ENCODE results near the gene CHMP5. TPM values are rescaled to one million over a fixed set of nuclear protein-coding genes. Genes with fewer than 3 reads are reported as not detected.

Gene CHMP5
- total and polyA plus RNA-seq, 10 of the 15 experiments (the other 5 are each of a cell fraction or from before 2014, with no cell fraction given), result 40.3 to 179 (median 78.6) TPM

DNA sequence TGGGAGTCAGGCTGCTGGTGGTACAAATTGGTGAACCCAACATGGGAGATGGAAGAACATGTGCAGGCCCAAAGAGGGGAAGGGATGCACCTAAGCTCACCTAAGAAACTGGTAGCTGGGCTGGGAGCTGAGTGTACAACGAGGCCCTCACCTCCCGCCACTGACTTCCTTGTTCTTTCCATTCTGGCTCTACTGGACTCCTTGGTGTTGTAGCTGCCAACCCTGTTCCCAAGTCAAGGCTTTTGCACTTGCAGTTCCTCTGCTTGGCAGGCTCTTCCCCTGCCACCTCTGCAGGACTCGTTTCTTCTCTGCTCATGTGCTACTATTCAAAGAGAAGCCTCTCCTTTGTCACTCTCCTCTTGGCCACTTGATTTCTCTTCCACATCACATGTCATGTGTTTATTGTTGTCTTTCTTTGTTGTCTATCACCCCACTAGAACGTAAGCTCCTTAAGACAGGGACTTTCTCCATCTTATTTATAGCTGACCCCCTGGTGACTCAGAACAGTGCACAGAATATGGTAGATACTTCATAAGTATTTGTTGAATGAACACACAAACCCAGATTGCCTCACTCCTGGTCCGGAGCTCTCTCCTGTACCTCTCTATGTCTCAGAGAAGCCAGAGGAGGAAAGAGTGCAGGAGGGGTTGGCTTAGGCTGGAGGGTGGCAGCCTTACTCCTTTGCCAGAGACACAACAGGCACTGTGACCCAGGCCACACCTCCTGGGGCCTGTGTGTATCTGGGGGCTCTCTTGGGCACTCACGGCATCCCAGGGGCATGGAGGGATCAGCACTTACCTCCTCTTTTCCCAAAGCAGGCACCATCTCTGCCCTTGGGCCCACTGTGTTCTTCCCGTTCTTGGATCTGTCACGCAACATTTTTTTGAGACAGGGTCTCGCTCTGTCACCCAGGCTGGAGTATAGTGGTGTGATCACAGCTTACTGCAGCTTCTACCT is 30.1 kb upstream of the CHMP5 start:
- WGBS (ENCODE audit: insufficient coverage, insufficient replicate concordance, low lambda C conversion rate, missing lambda C conversion rate), result 44% methylated on average over 9 of the region's 9 CpGs
- no TSS peak for BruUV-seq (replicated peaks)
- no peaks in the 10 kb centered on the region for H3K79me2 ChIP-seq (ENCODE audit: control insufficient read depth, insufficient read depth, low read length)
- H4K20me1 ChIP-seq (ENCODE audit: control insufficient read depth, insufficient read depth), result no peaks in the 10 kb centered on the region
- intact Hi-C loops (cut with micrococcal nuclease; ENCODE audit: unreplicated experiment) (no loop called here), in situ Hi-C loops (cut with MboI) (no loop called here)
- DNase-seq (ENCODE audit: low read depth, low spot score) (no peak), FAIRE-seq (no peak), ATAC-seq (peak; percentile 45)
- peaks cover 3% of the 10 kb centered on the region; the same call in 1 of the 2 replicates for H3K4me1 ChIP-seq (ENCODE audit: control insufficient read depth, insufficient read depth, low read length)
- no peak overlapping the region for H3K4me3 ChIP-seq
- no peaks in the 10 kb centered on the region for H3K9me3 ChIP-seq (replicated peaks; ENCODE audit: control insufficient read depth, insufficient read depth, low read length)
- ChIA-PET POLR2A (interaction anchor here (1.4 kb wide), 1 partner anchor 27 kb away, joined by 3 read pairs; no protein-coding TSS in a partner anchor), CTCF (interaction anchor here (0.7 to 4.0 kb wide), 4 partner anchors 9 to 653 kb away, joined by 3 to 21 read pairs (median 3); partner anchors contain the start of gene DNAJA1), RAD21 (ENCODE audit: unreplicated experiment) (interaction anchor here (1.5 kb wide), 1 partner anchor 9 kb away, joined by 7 read pairs; no protein-coding TSS in a partner anchor), SMC1A (ENCODE audit: uncharacterized antibody, unreplicated experiment) (interaction anchor here (0.9 to 2.0 kb wide), 2 partner anchors 8 to 154 kb away, joined by 3 to 6 read pairs; no protein-coding TSS in a partner anchor)
- no peak overlapping the region for H3K4me2 ChIP-seq (ENCODE audit: control insufficient read depth, insufficient read depth)
- no peak overlapping the region for H3K9ac ChIP-seq (ENCODE audit: control insufficient read depth, insufficient read depth, low read length)
- H3K36me3 ChIP-seq (ENCODE audit: control insufficient read depth in 2 of 2, insufficient read depth in 2 of 2, low read length in 1 of 2), result no peaks in the 10 kb centered on the region
- no peak overlapping the region for H3K27ac ChIP-seq (ENCODE audit: control insufficient read depth, insufficient read depth)
- 0 out of 4 replicates have a peak, but pooled peaks cover 0 to 1% of the 10 kb centered on the region in 2 experiments for H3K27me3 ChIP-seq (replicated peaks in 1 of 2; ENCODE audit: control insufficient read depth in 2 of 2, insufficient read depth in 2 of 2, low read length in 1 of 2)
- peak overlapping the region; percentile 47 for H2AFZ ChIP-seq (ENCODE audit: control insufficient read depth, low read depth, low read length)
- TF ChIP-seq NR2F1 (conservative IDR thresholded peaks at IDR 0.05) (no peak), BACH1 (IDR thresholded peaks at IDR 0.05; ENCODE audit: borderline replicate concordance) (no peak), ESRRA (IDR thresholded peaks at IDR 0.05; ENCODE audit: low read length) (no peak), POLR2AphosphoS5 (IDR thresholded peaks at IDR 0.05; ENCODE audit: low read length) (no peak), SREBF1 (IDR thresholded peaks at IDR 0.05; ENCODE audit: low read length) (no peak), RAD51 (IDR thresholded peaks at IDR 0.05) (no peak), CBX3 (IDR thresholded peaks at IDR 0.05; ENCODE audit: borderline replicate concordance, low read depth) (no peak), MTA2 (IDR thresholded peaks at IDR 0.05; ENCODE audit: low read depth) (no peak), TCF12 (IDR thresholded peaks at IDR 0.05; ENCODE audit: low read depth, low read length) (no peak), ZNF207 (IDR thresholded peaks at IDR 0.05; ENCODE audit: borderline replicate concordance) (no peak), RBBP5 (conservative IDR thresholded peaks at IDR 0.05) (no peak)
- TF ChIP-seq, protein P1, sequence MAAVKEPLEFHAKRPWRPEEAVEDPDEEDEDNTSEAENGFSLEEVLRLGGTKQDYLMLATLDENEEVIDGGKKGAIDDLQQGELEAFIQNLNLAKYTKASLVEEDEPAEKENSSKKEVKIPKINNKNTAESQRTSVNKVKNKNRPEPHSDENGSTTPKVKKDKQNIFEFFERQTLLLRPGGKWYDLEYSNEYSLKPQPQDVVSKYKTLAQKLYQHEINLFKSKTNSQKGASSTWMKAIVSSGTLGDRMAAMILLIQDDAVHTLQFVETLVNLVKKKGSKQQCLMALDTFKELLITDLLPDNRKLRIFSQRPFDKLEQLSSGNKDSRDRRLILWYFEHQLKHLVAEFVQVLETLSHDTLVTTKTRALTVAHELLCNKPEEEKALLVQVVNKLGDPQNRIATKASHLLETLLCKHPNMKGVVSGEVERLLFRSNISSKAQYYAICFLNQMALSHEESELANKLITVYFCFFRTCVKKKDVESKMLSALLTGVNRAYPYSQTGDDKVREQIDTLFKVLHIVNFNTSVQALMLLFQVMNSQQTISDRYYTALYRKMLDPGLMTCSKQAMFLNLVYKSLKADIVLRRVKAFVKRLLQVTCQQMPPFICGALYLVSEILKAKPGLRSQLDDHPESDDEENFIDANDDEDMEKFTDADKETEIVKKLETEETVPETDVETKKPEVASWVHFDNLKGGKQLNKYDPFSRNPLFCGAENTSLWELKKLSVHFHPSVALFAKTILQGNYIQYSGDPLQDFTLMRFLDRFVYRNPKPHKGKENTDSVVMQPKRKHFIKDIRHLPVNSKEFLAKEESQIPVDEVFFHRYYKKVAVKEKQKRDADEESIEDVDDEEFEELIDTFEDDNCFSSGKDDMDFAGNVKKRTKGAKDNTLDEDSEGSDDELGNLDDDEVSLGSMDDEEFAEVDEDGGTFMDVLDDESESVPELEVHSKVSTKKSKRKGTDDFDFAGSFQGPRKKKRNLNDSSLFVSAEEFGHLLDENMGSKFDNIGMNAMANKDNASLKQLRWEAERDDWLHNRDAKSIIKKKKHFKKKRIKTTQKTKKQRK (IDR thresholded peaks at IDR 0.05; ENCODE audit: low read depth, low read length), result no peak
- TF ChIP-seq, protein P2, sequence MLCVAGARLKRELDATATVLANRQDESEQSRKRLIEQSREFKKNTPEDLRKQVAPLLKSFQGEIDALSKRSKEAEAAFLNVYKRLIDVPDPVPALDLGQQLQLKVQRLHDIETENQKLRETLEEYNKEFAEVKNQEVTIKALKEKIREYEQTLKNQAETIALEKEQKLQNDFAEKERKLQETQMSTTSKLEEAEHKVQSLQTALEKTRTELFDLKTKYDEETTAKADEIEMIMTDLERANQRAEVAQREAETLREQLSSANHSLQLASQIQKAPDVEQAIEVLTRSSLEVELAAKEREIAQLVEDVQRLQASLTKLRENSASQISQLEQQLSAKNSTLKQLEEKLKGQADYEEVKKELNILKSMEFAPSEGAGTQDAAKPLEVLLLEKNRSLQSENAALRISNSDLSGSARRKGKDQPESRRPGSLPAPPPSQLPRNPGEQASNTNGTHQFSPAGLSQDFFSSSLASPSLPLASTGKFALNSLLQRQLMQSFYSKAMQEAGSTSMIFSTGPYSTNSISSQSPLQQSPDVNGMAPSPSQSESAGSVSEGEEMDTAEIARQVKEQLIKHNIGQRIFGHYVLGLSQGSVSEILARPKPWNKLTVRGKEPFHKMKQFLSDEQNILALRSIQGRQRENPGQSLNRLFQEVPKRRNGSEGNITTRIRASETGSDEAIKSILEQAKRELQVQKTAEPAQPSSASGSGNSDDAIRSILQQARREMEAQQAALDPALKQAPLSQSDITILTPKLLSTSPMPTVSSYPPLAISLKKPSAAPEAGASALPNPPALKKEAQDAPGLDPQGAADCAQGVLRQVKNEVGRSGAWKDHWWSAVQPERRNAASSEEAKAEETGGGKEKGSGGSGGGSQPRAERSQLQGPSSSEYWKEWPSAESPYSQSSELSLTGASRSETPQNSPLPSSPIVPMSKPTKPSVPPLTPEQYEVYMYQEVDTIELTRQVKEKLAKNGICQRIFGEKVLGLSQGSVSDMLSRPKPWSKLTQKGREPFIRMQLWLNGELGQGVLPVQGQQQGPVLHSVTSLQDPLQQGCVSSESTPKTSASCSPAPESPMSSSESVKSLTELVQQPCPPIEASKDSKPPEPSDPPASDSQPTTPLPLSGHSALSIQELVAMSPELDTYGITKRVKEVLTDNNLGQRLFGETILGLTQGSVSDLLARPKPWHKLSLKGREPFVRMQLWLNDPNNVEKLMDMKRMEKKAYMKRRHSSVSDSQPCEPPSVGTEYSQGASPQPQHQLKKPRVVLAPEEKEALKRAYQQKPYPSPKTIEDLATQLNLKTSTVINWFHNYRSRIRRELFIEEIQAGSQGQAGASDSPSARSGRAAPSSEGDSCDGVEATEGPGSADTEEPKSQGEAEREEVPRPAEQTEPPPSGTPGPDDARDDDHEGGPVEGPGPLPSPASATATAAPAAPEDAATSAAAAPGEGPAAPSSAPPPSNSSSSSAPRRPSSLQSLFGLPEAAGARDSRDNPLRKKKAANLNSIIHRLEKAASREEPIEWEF (IDR thresholded peaks at IDR 0.05; ENCODE audit: insufficient replicate concordance, low read depth, low read length), result no peak
